Upper lobe of right lung (tissue), 1 donor: ENCODE data around the gene NRXN3. TPM values are rescaled to one million over a fixed set of nuclear protein-coding genes. Genes with fewer than 3 reads are reported as not detected.

Experiments used
- ATAC-seq: fragments of 200-7000 bp; cut with Tn5 transposase; one replicate; pipeline ENCODE4 v1.9.1; 2020; ENCODE audit warnings: mild to moderate bottlenecking, moderate library complexity
- DNase-seq: peaks from one replicate; pipeline ENCODE4 v3.0.0-alpha.2; 2020
- H3K27ac ChIP-seq: fragments of 200-600 bp; one replicate; pipeline ENCODE4 v1.8.0; 2022
- H3K27me3 ChIP-seq: fragments of 200-600 bp; one replicate; pipeline ENCODE4 v1.8.0; 2022; ENCODE audit warnings: mild to moderate bottlenecking
- H3K36me3 ChIP-seq: fragments of 200-600 bp; one replicate; pipeline ENCODE4 v1.8.0; 2022
- H3K4me1 ChIP-seq: fragments of 200-600 bp; one replicate; pipeline ENCODE4 v1.8.0; 2022
- H3K4me3 ChIP-seq: fragments of 200-600 bp; one replicate; pipeline ENCODE4 v1.8.0; 2022; ENCODE audit warnings: mild to moderate bottlenecking
- H3K9me3 ChIP-seq: fragments of 200-600 bp; one replicate; pipeline ENCODE4 v1.8.0; 2022
- CTCF ChIP-seq: fragments of 200-600 bp; IDR thresholded peaks from one replicate; pipeline ENCODE4 v1.8.0; 2022; ENCODE audit warnings: antibody characterized with exemption
- intact Hi-C: fragments of 100-400 bp; cut with DNase I; formaldehyde crosslinking; loops from one replicate; pipeline ENCODE4 v1.11.0; 2022
- total RNA-seq: library from RNA; stranded (reverse); fragmentation: NEBNext Ultra II Directional; extraction: Animal tissue kit (Norgen Biotek cat#: 25700); gene quantifications from one replicate; pipeline ENCODE4 v1.2.1, GENCODE V29; 2021
- donor health status: DM: no; HTN: yes; CAD: no; lungs with severe emphysema.

Gene NRXN3
- total RNA-seq, 1 donor from 2014 or later, result 10.0 TPM

GRCh38 chr14:79631276-79631675 is 1461.1 kb downstream of the NRXN3 start:
- DNase-seq (no peak), ATAC-seq (no peak)
- Histone ChIP-seq H3K27me3 (no peaks in the 10 kb centered on the region), H3K9me3 (no peaks in the 10 kb centered on the region), H3K36me3 (no peaks in the 10 kb centered on the region), H3K27ac (no peak overlapping the region), H3K4me3 (no peak overlapping the region), H3K4me1 (no peaks in the 10 kb centered on the region)
- intact Hi-C loops, result no loop called here
- TF ChIP-seq CTCF, result no peak

- Histone ChIP-seq H3K36me3 (no peaks in the 10 kb centered on the region), H3K4me3 (no peak overlapping the region), H3K4me1 (no peaks in the 10 kb centered on the region), H3K9me3 (no peaks in the 10 kb centered on the region), H3K27me3 (no peaks in the 10 kb centered on the region), H3K27ac (no peak overlapping the region)
- intact Hi-C loops, result no loop called here
- ATAC-seq (no peak), DNase-seq (no peak)
- no peak for TF ChIP-seq CTCF
These were observed 1468.6 kb downstream of the NRXN3 start for GRCh38 chr14:79638672-79639266.

- intact Hi-C loops, result no loop called here
- H3K36me3 ChIP-seq, result no peaks in the 10 kb centered on the region
- H3K4me1 ChIP-seq, result no peaks in the 10 kb centered on the region
- ATAC-seq (no peak), DNase-seq (no peak)
- no peak overlapping the region for H3K4me3 ChIP-seq
- no peaks in the 10 kb centered on the region for H3K9me3 ChIP-seq
- H3K27ac ChIP-seq, result no peak overlapping the region
- TF ChIP-seq CTCF, result no peak
- no peaks in the 10 kb centered on the region for H3K27me3 ChIP-seq
These were observed 1469.4 kb downstream of the NRXN3 start for GRCh38 chr14:79639613-79640012.

GRCh38 chr14:79641371-79641770 is 1471.2 kb downstream of the NRXN3 start:
- no peak for DNase-seq
- intact Hi-C loops, result no loop called here
- Histone ChIP-seq H3K36me3 (no peaks in the 10 kb centered on the region), H3K27me3 (no peaks in the 10 kb centered on the region), H3K4me3 (no peak overlapping the region), H3K9me3 (no peaks in the 10 kb centered on the region), H3K27ac (no peak overlapping the region), H3K4me1 (no peaks in the 10 kb centered on the region)
- no peak for ATAC-seq
- no peak for TF ChIP-seq CTCF

- no peak for ATAC-seq
- Histone ChIP-seq H3K9me3 (no peaks in the 10 kb centered on the region), H3K36me3 (no peaks in the 10 kb centered on the region), H3K27me3 (no peaks in the 10 kb centered on the region), H3K4me1 (no peaks in the 10 kb centered on the region), H3K27ac (no peak overlapping the region), H3K4me3 (no peak overlapping the region)
- intact Hi-C loops, result no loop called here
- TF ChIP-seq CTCF, result no peak
- no peak for DNase-seq
These were observed 1473.0 kb downstream of the NRXN3 start for GRCh38 chr14:79643132-79643531.

GRCh38 chr14:79645753-79646362 is 1475.7 kb downstream of the NRXN3 start:
- no peak for TF ChIP-seq CTCF
- H3K27ac ChIP-seq, result no peak overlapping the region
- no peaks in the 10 kb centered on the region for H3K9me3 ChIP-seq
- DNase-seq (no peak), ATAC-seq (no peak)
- no peak overlapping the region for H3K4me3 ChIP-seq
- H3K4me1 ChIP-seq, result no peaks in the 10 kb centered on the region
- intact Hi-C loops, result no loop called here
- no peaks in the 10 kb centered on the region for H3K27me3 ChIP-seq
- H3K36me3 ChIP-seq, result no peaks in the 10 kb centered on the region
